Measurements from ENCODE around the gene MMP25.
"Not testable (repeated sequence)": the region's sequence is repeated elsewhere in the genome, so short reads cannot be mapped to it uniquely, and the experiment has no call there.

Gene MMP25

GRCh38 chr16:3073448-3073847 is 27.1 kb downstream of the MMP25 start:
- TF ChIP-seq POLR2AphosphoS5 (IDR thresholded peaks at IDR 0.05; ENCODE audit: low read depth, low read length) = no peak
- no peak for TF ChIP-seq TAF1 (IDR thresholded peaks at IDR 0.05; ENCODE audit: borderline replicate concordance, low read depth, low read length)
- TF ChIP-seq POLR2A (IDR thresholded peaks at IDR 0.05; ENCODE audit: low read depth, low read length) = no peak
- FAIRE-seq = no peak
- no peak for DNase-seq (ENCODE audit: insufficient read length)

DNA sequence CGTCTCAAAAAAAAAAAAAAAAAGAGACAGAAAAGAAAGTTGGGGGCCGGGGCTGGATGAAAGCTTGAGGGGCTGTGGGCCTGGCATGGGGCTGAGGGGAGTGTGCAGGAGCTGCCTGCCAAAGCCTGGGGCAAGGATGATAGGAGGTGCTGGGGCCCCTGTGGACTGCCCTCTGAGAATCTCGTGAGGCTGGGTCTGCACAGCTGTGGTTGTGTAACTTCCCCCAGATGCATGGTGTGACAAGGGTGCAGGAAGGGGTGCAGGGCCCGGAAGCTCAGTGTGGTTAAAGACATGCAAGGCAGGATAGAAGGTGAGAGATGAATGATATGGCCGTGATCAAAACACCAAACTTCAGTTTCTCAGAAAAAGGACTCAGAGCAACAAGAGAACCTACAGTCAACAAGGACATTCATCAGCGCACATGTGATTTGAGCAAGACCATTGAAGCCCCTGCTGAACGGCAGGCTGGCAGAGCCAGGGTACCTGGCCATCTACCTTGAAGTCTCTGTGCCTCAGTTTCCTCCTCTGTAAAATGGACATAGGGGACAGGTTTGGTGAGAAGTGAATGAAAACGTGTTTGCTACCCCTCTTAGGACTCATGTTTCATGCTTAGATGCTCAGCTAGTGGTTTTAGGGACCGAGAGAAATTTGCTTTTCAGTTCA is 28.6 kb downstream of the MMP25 start:
- peak; percentile 71 for DNase-seq (ENCODE audit: insufficient read length)
- peak; percentile 94 for FAIRE-seq
- TF ChIP-seq POLR2A (IDR thresholded peaks at IDR 0.05; ENCODE audit: low read depth, low read length) = 0 out of 2 replicates have a peak, but pooled peaks have one; percentile 9
- TF ChIP-seq POLR2AphosphoS5 (IDR thresholded peaks at IDR 0.05; ENCODE audit: low read depth, low read length) = no peak

- TF ChIP-seq TAF1 (IDR thresholded peaks at IDR 0.05; ENCODE audit: borderline replicate concordance, low read depth, low read length) = no peak
- TF ChIP-seq POLR2A (IDR thresholded peaks at IDR 0.05; ENCODE audit: low read depth, low read length) = no peak
- TF ChIP-seq POLR2AphosphoS5 (IDR thresholded peaks at IDR 0.05; ENCODE audit: low read depth, low read length) = no peak
- DNase-seq (ENCODE audit: insufficient read length) = no peak
- no peak for FAIRE-seq
Observed at GRCh38 chr16:3075523-3075915, 29.2 kb downstream of the MMP25 start.

DNA sequence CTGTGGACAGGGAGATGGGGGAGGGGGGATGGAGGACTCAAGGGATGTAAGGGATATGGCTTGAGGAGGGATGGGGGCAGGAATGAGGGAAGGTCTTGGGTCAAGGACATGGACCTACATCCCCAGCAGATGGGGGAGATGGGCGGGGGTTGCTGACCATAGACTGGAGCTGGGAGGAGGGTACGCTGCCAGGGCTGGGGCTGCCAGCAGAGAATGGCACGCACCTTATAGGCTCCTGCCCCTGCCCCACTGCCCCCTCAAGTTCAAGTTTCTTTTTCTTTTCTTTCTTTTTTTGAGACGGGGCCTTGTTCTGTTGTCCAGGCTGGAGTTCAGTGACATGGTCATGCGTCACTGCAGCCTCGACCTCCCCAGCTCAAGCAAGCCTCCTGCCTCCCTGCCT is 29.6 kb downstream of the MMP25 start:
- FAIRE-seq; DNase-seq (ENCODE audit: insufficient read length): not testable (repeated sequence)

GRCh38 chr16:3076577-3076976 is 30.2 kb downstream of the MMP25 start:
- FAIRE-seq = no peak

DNA sequence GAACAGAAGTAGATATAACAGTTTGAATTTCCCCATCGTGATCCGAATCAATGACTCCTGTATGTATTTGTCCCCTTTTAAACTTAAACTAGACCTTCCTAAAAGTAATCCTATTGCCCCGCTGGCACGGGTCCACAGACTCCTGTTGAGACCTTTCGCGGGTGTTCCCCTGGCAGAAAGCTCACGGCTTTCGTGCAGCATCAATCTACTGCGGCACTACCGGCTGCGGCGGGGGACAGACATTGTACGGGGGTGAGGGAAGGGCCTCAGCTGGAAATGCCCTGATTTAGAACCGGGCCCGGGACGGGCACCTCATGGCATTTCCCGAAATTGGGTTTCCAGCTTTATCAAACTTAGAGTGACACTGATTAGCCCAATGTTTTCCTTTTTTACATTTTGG is 33.7 kb downstream of the MMP25 start:
- TF ChIP-seq TAF1 (IDR thresholded peaks at IDR 0.05; ENCODE audit: borderline replicate concordance, low read depth, low read length) = no peak
- DNase-seq (ENCODE audit: insufficient read length) = no peak
- no peak for FAIRE-seq

More at GRCh38 chr16:3076577-3076976, 30.2 kb downstream of the MMP25 start:
- no peak for TF ChIP-seq POLR2A (IDR thresholded peaks at IDR 0.05; ENCODE audit: low read depth, low read length)
- TF ChIP-seq POLR2AphosphoS5 (IDR thresholded peaks at IDR 0.05; ENCODE audit: low read depth, low read length) = no peak
- TF ChIP-seq TAF1 (IDR thresholded peaks at IDR 0.05; ENCODE audit: borderline replicate concordance, low read depth, low read length) = no peak
- no peak for DNase-seq (ENCODE audit: insufficient read length)

DNA sequence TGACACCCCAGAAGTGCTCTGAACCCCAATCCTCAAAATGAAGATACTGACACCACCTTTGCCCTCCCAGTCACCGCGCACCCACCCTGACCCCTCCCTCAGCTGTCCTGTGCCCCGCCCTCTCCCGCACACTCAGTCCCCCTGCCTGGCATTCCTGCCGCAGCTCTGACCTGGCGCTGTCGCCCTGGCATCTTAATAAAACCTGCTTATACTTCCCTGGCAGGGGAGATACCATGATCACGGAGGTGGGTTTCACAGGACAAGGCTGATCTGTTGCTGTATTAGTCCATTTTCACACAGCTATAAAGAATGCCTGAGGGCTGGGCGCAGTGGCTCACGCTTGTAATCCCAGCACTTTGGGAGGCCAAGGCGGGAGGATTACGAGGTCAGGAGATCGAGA is 35.6 kb downstream of the MMP25 start:
- not testable (repeated sequence) for DNase-seq (ENCODE audit: insufficient read length); FAIRE-seq

- not testable (repeated sequence) for DNase-seq (ENCODE audit: insufficient read length); FAIRE-seq
Observed at GRCh38 chr16:3083408-3083807, 37.0 kb downstream of the MMP25 start.

GRCh38 chr16:3084491-3084890 is 38.1 kb downstream of the MMP25 start:
- DNase-seq (ENCODE audit: insufficient read length) = no peak
- FAIRE-seq = no peak
- TF ChIP-seq POLR2AphosphoS5 (IDR thresholded peaks at IDR 0.05; ENCODE audit: low read depth, low read length) (no peak), POLR2A (IDR thresholded peaks at IDR 0.05; ENCODE audit: low read depth, low read length) (no peak), TAF1 (IDR thresholded peaks at IDR 0.05; ENCODE audit: borderline replicate concordance, low read depth, low read length) (no peak)

DNA sequence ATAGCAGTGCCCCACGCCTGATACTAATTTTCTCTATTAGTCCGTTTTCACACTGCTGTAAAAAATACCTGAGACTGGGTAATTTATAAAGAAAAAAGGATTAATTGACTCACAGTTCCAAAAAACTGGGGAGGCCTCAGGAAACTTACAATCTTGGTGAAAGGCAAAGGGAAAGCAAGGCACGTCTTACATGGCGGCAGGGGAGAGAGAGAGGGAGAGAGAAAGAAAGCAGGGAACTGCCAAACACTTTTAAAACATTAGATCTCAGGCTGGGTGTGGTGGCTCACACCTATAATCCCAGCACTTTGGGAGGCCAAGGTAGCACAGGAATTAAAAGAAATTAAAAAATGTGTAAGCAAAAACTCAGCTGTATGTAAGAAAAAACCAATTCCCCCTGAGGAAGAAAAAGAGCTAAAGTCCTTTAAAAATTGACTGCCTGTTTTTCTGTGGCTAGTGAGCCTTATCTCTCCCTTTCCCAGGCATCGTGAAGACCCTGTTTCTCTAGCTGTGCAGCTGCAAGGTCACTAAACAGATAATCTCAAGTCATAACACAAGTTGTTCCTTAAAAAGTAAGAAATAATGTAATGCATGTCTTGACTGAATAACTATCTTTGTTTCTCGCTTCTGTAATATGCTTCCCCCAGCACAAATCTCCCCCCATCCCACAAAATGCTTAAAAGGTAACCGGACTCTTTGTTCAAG is 38.8 kb downstream of the MMP25 start:
- DNase-seq (ENCODE audit: insufficient read length) (no peak), FAIRE-seq (no peak)
- TF ChIP-seq TAF1 (IDR thresholded peaks at IDR 0.05; ENCODE audit: borderline replicate concordance, low read depth, low read length) (no peak), POLR2AphosphoS5 (IDR thresholded peaks at IDR 0.05; ENCODE audit: low read depth, low read length) (no peak), POLR2A (IDR thresholded peaks at IDR 0.05; ENCODE audit: low read depth, low read length) (no peak)

DNA sequence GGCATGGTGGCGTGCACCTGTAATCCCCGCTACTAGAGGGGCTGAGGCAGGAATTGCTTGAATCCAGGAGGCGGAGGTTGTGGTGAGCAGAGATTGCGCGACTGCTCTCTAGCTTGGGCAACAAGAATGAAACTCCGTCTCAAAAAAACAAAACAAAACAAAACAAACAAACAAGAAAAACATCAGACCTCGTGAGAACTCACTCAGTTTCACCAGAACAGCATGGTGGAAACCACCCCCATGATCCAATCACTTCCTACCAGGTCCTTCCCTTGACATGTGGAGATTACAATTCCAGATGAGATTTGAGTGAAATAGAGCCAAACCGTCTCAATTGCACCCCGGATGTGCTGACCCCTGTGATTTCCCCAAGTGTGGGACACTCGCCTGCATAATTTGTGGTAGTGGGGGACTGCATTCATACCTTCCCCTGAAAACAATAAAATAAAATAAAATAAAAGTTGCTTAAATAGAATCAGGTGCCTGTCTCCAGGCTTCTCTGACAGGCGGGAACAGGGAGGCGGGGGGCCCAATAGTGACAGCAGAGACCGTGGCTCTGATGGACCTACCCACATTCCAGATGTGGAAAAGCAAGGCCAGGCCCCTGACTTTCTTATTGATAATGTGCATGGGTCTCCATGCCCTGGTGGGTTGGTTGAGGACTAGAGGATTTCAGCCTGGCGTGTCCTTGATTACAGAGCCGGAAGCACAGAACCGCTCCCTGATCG is 39.7 kb downstream of the MMP25 start:
- TF ChIP-seq TAF1 (IDR thresholded peaks at IDR 0.05; ENCODE audit: borderline replicate concordance, low read depth, low read length) (no peak), POLR2A (IDR thresholded peaks at IDR 0.05; ENCODE audit: low read depth, low read length) (no peak), POLR2AphosphoS5 (IDR thresholded peaks at IDR 0.05; ENCODE audit: low read depth, low read length) (no peak)

GRCh38 chr16:3086596-3087242 is 40.4 kb downstream of the MMP25 start:
- TF ChIP-seq TAF1 (IDR thresholded peaks at IDR 0.05; ENCODE audit: borderline replicate concordance, low read depth, low read length) = no peak
- TF ChIP-seq POLR2A (IDR thresholded peaks at IDR 0.05; ENCODE audit: low read depth, low read length) = no peak
- no peak for TF ChIP-seq POLR2AphosphoS5 (IDR thresholded peaks at IDR 0.05; ENCODE audit: low read depth, low read length)
- no peak for DNase-seq (ENCODE audit: insufficient read length)
- FAIRE-seq = peak; percentile 33

More for the DNA sequence above, 39.7 kb downstream of the MMP25 start:
- no peak for DNase-seq (ENCODE audit: insufficient read length)
- no peak for FAIRE-seq
